GM06990 (cell line): ENCODE data around the gene CCDC57.

Experiments
- DNase-seq: peaks from one replicate; pipeline ENCODE4 v3.0.0-alpha.2; 2011; ENCODE audit not compliant: insufficient read length; ENCODE audit errors: extremely low read depth
- H3K27me3 ChIP-seq: replicated peaks from 2 replicates; pipeline ENCODE4 v1.6.0; 2011; ENCODE audit warnings: low read length; ENCODE audit not compliant: control insufficient read depth, insufficient read depth
- H3K36me3 ChIP-seq: 2 replicates; pipeline ENCODE4 v1.5.1; 2011; ENCODE audit warnings: low read length; ENCODE audit not compliant: control insufficient read depth, insufficient read depth
- H3K4me3 ChIP-seq: replicated peaks from 2 replicates; pipeline ENCODE4 v1.5.1; 2011; ENCODE audit warnings: low read depth, mild to moderate bottlenecking, control low read depth, low read length
- CTCF ChIP-seq: IDR thresholded peaks from 2 replicates; pipeline ENCODE4 v1.5.1; 2011; ENCODE audit warnings: low read length, control low read depth, mild to moderate bottlenecking, inconsistent platforms; ENCODE audit not compliant: insufficient read depth, poor library complexity, severe bottlenecking

Gene CCDC57

DNA sequence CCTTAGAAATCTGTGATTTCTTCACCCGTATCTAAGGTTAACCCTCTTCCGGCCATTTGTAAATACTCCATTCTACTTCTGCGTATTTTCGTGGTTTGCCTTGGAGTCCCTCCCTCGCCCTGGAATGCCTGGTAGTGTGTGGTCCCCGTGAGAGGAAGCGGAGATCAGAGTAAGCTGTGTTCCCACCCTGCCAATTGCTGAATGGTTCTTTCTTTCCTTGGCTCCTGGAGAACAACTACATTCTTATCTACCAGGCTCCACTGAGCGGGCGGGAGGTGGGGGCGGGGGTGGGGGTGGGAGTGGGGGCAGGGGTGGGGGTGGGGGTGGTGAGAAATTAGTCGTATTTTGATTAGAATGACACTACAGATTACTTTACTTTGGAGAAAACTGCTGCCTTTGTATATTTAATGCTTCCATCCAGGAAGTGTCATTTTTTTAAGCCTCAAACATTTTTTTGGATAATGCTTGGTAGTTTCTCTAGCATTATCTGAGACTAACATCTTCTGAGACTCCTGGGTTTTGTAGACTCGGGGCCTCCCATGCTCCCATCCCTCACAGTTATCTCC, 93.7 kb downstream of the CCDC57 start:
- no peak overlapping the region for H3K4me3 ChIP-seq
- no peak for DNase-seq

DNA sequence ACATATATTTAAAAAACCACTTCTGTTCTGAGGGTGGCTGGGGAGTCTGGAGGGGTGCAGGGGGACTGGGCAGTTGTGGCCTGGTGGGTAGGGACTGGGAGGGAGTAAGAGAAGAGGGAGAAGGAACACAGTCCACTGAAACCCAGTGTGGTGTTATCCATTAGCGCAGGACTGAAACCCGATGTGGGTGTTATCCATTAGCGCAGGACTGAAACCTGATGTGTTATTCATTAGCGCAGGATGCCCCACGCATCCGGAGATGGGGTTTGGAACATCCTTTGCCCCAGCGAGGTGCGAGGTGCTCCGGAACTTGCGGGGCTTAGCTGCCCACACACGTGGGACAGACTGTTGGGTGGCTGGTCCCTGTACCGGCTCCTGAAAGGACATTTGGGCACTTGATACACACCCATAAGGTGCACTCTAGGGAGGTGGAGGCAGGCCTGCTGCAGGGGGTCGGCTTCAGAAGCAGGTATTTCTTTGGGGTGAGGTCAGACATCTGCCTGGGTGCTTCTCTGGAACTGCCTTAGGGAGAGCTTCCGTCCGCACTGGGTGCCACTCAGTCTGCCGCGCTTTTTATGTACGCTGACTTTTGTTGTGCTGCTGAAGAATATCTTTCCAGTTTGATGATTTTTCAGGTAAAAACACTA, 94.4 kb downstream of the CCDC57 start:
- H3K4me3 ChIP-seq, result no peak overlapping the region
- no peaks in the 10 kb centered on the region for H3K36me3 ChIP-seq
- H3K27me3 ChIP-seq, result no peaks in the 10 kb centered on the region
- no peak for DNase-seq
- no peak for TF ChIP-seq CTCF

More for the DNA sequence above, 93.7 kb downstream of the CCDC57 start:
- no peaks in the 10 kb centered on the region for H3K36me3 ChIP-seq
- no peak for TF ChIP-seq CTCF
- H3K27me3 ChIP-seq, result no peaks in the 10 kb centered on the region

- no peaks in the 10 kb centered on the region for H3K36me3 ChIP-seq
- TF ChIP-seq CTCF, result no peak
- H3K4me3 ChIP-seq, result no peak overlapping the region
- no peaks in the 10 kb centered on the region for H3K27me3 ChIP-seq
- no peak for DNase-seq
These were observed 95.2 kb downstream of the CCDC57 start for GRCh38 chr17:82117139-82118090.

DNA sequence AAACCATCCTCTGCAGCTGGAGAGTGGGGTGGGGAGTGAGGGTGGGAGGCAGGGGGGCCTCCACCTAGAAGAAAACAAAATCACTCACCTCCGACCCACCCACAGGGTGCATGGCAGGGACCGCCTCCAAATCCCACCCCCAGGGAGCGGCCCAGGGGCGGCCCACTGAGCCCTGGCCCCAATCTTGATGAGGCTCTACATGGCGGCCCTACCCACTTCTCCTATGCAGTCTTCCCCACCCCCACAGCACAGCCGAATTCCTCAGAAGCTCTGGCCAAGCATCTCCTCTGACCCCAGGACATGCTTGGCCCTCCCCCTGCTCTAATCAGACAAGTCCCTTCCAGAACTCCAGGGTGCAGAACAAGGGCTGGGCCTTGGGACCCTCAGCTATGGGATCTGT, 96.4 kb downstream of the CCDC57 start:
- no peak for TF ChIP-seq CTCF

GRCh38 chr17:82114872-82115271, 97.8 kb downstream of the CCDC57 start:
- no peak for DNase-seq
- no peak for TF ChIP-seq CTCF
- Histone ChIP-seq H3K27me3 (no peaks in the 10 kb centered on the region), H3K36me3 (no peaks in the 10 kb centered on the region), H3K4me3 (no peak overlapping the region)

More for the DNA sequence above, 96.4 kb downstream of the CCDC57 start:
- Histone ChIP-seq H3K36me3 (no peaks in the 10 kb centered on the region), H3K4me3 (no peak overlapping the region), H3K27me3 (no peaks in the 10 kb centered on the region)
- DNase-seq, result no peak
